SKM-1 (cell line): ENCODE results near the gene CCT3.
A peak's percentile ranks its signal among the peaks of the same experiment; 100 is the strongest.

ENCODE experiments used
- DNase-seq: peaks from one replicate; lab custom pipeline; 2025; ENCODE audit not compliant: unreplicated experiment; lab: John Stamatoyannopoulos, UW

The CCT3 gene

DNA sequence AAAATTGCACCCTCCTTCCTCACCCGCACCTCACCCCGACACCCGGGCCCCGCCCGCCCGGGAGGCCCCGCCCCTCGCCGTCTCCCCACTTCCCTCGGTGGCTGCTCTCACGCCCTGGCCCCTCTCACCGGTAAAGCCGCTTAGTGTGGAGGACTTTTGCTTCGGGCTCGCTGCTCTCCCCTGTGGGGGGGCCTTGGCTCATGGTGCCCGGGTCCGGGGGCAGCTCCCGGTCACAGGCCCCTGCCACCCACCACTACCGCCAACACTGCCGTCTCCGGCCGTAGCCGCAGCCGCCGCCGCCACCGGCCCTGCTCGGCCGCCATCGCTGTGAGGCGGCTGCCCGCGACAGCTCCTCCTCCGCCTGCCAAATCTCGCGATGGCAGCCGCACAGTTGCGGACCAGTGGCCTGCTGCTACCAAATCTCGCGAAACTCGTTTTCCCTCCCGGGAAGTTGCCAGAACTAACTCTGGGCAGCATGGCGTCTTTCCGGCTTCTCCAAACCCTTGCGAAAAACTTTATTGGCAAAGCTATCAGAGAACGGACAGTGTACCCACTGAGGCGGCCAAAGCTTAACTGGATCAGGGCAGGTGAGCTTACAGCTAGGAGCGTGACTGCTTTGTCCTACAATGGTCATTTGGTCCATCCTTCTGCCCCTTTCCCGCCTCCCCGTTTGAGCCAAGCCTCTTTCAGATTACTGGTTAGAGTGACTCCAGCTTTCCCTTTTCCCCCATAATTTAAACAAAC, 55.4 kb downstream of the CCT3 start, which contains the start of gene SMG5:
TSS of gene SMG5 (minus strand) at position 347 of the 744 bp plus-strand sequence. CDS start at position 202, 145 bp downstream.
- peak; percentile 99 for DNase-seq

DNA sequence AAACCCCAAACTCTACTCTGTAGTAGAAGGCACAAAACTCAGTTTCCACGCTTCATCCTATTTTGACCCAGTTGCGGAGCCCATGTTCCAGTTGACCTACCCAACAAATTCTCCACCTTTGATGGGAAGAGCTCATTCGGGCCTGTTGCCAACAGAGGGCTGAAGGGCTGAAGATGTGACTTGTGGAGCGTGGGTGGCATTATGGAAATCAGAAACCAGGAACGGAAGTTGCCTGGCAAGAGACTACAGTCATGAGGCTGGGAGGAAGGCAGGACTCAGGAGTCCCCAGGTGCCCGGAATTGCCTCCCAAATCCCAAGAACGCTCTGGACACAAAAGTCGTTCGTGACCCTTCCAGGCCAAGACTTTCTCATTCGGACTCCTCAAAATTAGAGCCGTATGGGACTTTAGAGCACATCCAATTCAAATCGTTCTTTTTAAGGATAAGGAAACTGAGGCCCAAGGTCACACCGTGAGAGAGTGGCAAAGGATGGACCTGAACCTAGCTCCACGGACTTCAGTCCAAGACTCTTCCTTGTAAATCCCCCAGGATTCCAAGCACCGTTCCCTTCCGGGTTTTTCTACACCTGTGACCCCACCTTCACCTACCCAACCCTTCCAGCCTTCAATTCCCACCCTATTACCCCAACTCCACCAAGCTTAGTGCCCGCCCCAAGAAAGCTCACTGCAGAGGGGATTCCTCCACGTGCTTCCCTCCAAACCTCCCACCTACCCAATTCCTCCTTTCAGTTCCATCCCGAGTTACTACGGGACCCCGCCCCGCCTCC, 56.2 kb downstream of the CCT3 start:
- DNase-seq = peak; percentile 7

DNA sequence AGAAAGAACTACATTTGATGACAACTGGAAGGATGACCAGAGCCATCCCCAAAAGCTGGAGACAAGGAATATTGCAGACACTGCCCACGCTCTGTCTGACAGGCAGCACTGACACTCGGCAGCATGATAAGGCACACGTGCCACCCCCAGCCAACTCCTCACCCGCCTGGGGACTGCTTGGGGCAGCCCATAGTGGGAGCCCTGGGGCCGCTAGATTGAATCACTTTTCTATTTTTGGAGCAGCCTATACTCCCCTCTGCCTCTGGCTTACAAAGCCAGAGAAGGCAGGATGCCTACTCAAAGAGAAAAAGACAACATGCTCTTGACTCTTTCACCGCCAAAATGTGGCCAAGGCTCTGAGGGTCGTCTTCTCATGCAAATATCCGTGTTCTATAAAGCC, 56.8 kb downstream of the CCT3 start:
- DNase-seq = peak; percentile 13

DNA sequence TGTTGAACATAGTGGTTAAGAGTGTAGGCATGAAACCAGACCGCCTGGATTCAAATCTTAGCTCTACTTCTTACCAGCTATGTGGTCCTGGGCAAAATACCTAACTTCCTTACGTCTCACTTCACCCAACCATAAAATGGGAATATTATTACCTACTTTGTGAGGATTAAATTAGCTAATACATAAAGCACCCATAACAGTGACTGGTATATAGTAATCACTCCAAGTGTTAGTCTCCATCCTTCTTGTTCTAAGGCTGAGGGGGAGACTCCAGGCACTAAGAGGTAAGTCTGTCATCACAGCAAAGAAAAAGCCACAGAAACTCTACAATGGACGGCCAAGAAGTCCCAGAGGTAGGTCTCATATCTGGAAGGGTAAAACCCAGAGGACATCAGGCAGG, 58.3 kb downstream of the CCT3 start:
- no peak for DNase-seq

DNA sequence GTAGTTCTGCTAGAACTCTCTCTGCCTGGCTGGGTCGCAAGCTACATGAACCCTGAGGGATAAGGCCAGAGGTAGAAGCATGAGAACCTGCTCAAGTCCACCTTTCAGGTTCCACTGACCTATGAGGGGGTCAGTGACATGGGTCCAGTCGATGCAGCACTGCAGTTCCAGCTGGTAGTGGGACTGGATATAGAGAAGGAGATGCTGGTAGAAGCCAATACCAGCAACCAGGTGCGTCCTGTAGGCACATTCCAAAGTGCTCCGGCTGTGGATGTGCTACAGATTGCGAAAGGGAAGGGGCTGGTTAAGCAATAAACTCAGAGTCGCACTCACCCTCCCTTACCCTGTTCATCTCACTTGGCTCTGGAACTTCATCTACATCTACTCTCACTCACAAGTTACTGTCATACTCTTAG, 61.1 kb downstream of the CCT3 start:
- DNase-seq = peak; percentile 87

DNA sequence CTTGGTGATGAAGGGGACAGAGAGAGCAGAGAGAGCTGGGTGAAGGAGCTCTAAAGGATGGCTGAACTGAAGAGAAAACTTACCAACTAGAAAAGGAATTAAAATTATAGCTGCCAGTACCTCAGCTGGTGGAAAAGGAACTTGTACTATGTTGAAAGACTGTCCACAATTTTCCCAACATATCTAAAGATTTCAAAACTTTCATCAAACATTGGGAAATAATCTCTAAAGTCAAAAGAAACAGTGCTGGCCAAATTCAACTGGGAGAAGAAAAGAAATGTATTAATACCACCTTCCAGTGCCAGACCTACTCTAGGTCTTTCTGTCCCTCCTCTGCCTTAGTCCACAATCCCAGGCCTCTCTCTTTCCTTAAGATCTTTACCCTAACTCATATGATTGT, 61.6 kb downstream of the CCT3 start:
- peak; percentile 95 for DNase-seq

DNA sequence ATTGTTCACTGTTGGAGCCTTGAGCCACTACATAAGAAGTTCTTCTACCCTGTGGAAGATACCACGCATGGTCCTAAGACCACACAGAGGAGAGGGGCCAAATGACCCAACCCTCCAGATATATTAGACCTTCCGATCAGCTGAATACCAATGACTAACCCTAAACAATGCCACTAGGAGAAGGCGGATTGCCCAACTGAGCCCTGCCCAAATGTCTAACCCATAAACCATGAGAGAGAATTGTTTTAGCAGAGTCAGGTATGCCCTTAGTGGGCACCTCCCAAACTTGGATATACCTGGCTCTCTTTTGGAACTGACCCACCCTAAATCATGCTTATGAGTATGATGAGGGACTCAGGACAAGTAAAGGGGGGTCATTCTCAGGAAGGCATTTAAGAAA, 67.8 kb downstream of the CCT3 start:
- no peak for DNase-seq

DNA sequence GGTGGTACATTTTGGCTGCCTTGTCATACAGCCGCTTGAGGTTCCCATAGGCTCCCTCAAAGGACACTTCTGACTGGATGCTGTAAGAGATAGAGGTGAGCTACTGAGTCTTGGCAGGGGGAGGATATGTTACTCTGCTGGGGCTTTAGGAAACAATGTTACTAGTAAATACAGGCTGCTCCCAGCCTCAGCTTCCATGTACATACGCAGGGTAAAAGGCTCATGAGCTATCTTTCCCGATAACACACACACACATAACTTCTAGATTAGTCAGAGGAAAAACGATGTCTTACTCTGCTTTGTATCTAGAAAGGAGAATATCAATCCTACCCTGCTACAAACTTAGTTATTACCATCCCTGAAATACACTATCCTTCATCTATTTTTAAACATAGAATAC, 69.8 kb downstream of the CCT3 start:
- DNase-seq = no peak

DNA sequence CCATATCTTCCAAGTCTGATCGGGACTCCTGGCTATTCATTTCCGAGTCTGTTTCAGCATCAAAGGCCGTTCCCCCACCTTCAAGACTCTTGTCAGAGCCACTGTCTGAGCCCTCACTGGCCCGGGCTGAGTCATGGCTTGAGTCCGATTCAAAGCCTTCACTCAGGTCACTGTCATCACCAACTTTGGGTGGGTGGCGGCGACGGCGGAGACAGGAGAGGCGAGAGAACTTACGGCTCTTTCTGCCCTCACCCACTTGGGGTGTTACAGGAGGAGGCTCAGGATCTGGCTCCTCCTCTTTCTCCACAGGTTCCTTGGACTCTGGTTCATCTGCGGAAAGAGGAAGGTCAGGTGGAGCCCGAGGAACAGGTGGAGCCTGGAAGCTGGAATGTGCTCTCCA, 72.0 kb downstream of the CCT3 start:
- no peak for DNase-seq

DNA sequence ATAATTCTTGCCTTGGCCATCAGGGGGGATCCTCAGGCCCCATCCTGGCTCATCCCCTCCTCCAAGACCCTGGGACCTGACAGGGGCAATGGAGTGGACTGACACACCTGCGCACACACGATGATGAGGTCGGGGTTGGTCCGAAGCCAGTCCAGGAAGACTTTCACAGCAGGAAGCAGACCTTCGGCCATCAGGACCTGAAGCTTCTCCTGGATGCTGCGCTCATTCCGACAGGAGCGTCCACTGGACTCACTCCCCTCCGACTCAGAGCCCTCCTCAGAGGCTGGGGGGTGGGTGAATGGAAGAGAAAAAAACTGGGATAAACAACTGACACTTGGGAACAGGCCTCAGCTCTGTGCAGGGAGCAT, 74.8 kb downstream of the CCT3 start:
- no peak for DNase-seq

DNA sequence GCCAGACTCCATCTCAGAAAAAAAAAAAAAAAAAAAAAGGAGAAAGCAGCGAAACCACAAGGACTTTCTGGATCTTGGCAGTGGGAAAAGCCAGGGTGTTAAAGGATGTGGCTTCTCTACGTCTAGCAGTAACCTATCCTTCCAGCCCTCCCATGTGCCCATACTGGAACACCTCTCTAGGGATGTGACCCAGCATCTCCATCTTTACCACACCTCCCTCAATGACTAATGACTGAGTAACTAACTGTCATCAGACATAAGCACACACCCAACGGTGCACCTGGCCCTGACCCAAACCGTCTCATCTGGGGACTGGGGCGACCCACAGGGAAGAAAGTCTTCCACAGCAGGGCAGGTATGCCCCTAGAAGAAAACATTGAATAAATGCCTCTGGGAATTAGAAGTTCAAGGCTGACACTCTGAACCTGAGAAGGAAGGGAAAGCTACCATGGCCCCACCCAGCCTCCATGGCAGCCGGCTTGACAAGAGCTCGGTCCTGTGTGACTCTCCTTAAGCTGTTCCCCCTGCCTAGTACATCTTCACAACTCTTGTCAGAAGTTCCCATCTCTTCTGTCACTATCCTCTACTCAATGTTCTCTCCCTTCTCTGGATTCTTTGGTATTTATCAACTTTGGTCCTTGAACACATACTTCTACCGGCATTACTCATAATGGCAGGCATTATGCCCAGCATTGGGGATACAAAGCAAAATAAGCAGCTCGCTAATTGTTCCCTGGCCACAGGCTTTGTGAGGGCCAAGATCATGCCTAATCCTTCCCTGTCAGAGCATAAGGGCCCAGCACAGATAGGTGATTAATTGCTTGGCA, 75.4 kb downstream of the CCT3 start:
- no peak for DNase-seq

DNA sequence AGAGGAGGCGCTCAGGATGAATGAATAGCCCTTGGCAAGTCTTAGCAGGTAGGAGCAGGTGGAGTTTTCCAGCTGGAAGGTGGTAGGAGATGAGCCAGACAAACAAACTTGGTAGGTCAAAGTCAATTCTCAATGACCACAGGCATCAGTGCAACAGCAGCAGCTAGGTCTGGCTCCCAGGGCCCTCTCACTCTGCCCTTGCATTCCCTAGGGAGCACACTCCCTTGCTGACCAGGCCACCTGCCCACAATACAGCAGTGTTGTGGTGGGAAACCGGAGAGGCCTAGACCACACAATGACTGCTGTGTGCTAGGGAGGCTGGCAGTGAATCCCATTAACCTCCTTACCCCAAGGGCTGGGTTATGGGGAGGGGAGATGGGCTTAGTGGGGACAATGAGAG, 77.2 kb downstream of the CCT3 start:
- no peak for DNase-seq

DNA sequence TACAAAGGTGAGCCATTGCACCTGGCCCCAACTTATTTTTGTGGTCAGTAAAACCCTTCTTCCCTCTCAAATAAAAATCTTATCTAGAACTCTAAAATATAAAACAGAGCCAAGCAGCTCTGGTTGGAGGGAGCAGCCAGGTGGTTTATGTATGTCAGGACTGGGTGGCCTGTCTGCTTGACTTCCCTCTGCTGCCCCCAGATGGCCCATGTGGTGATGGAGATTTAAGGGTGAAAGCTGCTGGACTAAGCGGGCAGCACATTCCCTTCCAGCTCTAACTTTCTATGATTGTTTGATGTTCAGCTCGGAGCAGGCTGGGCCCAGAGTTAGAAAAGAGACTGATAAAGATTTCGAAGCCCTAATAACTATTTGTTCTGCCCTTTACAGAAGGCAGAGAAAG, 78.3 kb downstream of the CCT3 start:
- DNase-seq = no peak
